ENCODE measurements around the gene PDZD7.

The PDZD7 gene

DNA sequence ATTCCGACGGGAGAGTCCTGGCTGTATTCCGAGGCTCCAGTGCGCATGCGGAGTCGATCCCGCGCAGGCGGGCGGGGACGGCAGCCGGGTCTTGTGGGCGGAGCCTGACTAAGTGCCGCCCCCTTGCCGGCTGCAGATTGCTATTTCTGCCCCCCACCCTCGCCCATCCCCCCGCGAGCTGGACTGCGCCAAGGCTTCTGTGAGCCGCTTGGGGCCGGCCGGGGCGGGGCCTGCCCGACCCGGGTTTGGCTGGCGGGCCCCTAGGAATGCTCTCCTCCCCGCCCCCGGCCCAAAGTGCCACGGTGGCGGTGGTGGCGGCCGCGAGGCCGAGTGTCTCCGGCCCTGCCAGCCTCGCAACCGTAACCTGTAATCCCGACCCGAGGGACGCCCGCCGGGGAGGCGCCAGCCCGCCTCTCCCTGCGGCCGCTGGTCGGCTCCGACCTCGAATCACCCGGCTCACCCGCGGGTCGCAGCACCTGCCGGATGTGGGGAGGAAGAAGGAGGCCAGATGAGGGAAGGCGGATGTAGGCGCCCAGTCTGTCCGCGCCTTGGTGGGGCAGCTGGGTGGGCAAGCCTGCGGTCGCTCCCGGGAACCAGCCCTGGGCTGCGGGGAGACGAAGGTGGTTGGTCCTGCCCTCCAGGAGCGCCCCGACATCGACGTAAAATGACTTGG is 30.2 kb upstream of the PDZD7 start:
- peak; percentile 90 for DNase-seq

DNA sequence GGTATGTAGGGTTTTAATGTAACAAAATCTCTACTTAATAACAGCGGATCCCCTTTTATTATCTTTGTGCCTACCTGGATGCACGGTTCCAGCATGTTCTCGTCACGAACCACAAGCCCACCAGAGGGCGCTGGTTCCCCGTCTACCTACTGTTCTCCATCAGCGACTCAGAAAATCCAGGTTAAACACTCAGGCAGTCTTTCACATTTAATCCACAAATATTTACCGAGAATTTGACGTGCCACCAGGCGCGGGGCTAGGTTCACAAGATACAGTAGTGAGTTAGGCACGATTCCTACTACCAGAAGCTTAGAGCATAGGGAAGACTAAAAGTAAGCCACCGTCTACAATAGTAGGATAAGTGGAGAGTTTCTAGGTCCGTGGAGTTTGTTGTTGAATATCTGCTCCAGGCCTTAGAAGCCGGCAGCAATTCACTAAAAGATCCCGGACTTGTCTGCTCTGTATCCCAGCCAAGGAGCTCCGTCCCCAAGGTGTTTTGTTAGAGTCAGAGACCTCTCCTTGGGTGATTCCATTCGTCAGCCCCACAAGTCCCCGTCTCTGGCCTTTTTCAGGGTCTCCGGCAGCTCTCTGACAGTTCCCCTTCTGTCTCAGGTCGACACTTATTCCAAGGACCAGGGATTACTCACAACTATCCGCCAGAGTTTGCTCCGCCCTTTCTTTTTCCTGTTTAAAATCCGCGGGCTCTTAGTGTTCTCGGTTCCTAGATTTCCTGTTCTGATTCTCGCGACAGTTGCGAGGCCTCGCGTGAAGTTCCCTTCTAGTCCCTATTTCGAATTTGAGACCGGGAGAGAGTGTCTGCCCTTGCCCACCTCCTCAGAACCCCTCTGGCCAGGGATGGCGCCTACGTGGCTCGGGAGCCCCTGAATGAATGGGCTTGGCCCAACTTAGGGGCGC is 29.4 kb upstream of the PDZD7 start:
- peak; percentile 95 for DNase-seq

DNA sequence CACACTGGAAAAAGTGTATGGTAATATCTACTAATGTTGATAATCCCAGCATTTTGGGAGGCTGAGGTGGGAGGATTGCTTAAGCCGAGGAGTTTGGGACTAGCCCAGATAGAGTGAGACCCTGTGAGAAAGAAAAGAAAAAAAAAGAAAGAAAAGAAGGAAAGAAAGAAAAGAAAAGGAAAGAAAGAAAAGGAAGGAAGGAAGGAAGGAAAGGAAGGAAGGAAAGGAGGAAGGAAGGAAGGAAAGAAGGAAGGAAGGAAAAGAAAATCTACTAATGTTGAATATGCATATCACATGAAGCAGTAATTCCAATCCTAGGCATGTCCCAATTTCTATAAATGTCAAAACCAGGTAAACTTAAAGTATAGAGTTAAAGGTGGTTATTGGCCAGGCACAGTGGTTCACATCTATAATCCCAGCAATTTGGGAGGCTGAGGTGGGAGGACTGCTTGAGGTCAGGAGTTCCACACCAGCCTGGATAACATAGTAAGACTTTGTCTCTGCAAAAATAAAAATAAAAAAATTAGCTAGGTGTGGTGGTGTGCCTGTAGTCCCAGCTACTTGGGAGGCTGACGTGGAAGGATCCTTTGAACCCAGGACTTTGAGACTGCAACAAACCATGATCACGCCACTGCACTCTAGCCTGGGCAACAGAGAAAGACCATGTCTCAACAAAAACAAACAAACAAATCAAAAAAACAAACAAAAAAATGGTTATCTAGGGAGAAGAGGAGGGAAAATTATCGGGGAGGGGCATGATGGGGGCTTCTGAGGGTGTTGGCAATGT is 25.6 kb upstream of the PDZD7 start:
- DNase-seq = no peak

GRCh38 chr10:101055411-101055810 is 24.5 kb upstream of the PDZD7 start:
- no peak for DNase-seq

GRCh38 chr10:101054876-101055275 is 23.9 kb upstream of the PDZD7 start:
- DNase-seq = no peak

GRCh38 chr10:101054351-101054750 is 23.4 kb upstream of the PDZD7 start:
- no peak for DNase-seq

- peak; percentile 62 for DNase-seq
Measured at GRCh38 chr10:101053516-101053915, 22.6 kb upstream of the PDZD7 start.

DNA sequence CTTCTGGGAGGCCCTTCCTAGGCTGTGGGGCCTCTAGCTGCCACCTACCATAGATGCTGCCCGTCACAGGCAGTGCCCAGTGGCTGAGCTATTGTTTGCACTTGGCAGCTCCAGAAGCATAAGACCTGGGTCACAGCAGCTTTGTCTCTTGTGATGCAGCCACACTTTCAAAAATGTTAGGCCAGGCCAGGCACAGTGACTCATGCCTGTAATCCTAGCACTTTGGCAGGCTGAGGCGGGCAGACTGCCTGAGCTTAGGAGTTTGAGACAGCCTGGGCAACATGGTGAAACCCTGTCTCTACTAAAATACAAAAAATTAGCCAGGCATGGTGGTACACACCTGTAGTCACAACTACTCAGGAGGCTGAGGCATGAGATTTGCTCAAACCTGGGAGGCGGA is 21.4 kb upstream of the PDZD7 start:
- peak; percentile 73 for DNase-seq

DNA sequence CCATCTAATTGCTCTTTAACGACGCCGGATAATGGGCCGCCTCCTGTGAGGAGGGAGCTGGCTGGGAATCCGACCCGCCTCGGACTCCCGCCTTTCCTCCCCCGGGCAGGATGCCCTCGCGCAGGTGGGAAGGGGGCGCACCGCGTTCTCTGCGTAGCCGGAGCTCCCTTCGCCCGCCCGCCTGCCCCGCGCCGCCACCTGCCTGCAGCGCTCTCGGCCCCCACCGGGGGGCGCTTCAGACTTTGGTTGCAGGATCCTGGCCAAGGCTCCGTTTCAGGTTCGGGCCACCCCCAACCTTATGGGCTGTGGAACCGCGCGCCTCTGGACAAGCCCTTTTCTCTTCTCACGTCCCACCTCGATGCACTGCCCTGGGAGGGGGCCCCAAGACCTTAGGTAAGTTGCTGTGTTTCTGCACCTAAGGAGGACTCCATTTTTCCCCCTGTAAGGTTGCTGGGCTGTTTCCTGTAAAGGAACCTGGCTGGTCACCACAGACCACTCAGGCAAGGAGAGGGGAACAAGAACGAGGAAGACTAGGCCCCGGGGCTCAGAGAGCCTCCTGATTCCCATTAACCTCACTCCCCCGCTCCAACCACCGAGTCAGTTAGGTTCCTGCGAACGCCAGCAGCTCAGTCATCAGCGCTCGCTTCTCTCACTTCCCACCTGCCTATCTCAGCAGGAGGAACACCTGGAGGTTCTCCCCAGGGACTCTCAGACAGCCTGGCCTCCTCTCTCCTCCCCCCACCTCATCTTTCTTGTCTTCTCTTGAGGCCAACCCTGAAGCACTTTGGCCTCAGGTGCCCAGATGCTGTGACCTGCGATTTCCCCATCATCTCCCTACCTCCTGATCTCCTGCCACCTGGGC is 19.5 kb upstream of the PDZD7 start:
- DNase-seq = peak; percentile 19

DNA sequence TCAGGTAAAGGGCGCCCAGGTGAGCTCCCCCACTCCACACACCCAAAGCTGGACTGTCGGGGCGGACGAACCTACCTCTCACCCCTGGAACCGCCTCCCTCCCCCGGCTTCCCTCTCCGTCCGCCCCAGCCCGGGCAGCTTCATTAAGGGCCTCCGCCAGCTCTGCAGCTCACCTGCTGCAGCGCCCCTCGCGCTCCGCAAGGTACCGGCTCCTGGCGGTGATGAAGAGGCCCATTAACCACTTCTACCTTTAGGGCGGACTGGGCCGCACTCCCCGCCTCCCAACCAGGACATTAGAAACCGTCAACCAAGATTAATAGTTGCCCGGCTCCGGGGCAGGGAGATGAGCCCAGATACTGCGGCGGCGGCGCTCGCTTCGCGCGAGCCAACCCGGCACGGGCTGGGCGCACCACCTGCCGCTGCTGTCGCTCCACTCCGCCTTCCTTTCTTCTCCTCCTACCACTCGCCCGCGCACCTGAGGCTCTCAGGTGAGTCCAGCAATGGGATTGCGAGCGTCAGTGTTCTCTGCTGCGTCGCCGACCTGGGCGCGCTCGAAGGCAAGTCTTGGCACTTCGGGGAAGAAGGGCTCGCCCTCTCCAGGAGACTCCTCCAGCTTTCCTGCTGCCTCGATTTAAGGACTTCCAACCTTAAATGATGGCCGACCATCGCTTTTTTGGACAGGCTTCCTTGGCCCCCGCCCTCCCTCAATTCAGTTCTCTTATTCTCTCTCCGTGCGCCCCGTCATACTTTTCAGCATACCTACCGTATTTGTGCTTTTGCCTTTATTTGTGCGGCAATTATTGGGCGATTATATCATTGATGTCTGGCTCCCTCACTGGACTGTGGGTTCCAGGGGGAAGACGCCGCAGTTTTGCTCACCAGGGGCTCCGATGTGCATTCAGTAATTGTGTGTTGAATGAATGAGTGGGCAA is 17.3 kb upstream of the PDZD7 start:
- DNase-seq = no peak

GRCh38 chr10:101047268-101047667 is 16.3 kb upstream of the PDZD7 start:
- no peak for DNase-seq

GRCh38 chr10:101046332-101047238 is 15.7 kb upstream of the PDZD7 start:
- DNase-seq = no peak

- DNase-seq = no peak
Measured at GRCh38 chr10:101044117-101044516, 13.2 kb upstream of the PDZD7 start.

DNA sequence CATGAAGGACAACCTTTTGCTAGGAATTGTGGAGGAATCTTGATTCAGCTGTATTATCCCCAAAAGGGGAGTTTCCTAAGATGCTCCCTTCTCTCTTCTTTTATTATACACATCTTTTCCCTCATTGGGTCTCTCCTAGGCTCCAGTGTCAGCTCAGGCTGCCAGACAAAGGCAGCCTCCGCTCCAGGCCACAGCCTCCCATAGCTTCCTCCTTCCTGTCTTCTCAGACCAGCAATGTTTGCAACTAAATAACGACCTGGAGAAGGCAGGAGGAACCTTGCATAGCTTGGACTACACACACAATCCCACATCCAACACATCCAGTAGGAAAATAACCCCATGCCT is 12.4 kb upstream of the PDZD7 start:
- DNase-seq = no peak

DNA sequence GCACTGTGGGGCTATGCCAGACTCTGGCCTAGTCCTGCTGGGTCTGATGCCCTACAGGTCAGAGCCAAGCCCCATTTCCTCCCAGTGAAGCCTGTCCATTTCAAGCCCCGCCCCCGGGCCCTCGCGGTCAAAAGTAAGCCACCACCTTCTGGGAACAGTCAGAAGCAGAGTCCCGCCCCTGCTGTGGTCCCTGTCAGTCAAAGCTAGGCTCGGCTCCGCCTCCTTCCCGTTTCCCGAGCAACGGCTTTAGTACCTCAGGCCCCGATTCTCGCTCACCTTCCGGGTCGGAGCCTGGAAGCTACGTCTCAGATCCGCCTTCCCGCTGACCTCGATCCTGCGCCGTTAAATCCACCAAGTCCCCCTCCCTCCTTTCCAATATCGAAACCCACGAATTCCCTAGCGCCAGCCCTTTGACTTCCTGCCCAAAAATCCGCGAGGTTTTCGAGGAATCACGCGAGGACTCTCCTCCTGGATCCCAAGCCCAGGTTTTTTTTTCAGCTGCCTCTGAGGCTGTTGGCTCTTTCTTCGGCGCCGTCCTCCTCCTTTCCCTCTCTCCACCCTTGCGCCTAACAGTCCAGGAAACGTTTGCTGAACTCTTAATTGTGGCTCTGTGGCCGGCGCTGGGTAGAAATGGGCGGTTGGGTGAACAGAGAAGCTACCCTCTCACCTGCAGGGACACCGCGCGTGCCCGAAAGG is 11.9 kb upstream of the PDZD7 start:
- DNase-seq = peak; percentile 98

DNA sequence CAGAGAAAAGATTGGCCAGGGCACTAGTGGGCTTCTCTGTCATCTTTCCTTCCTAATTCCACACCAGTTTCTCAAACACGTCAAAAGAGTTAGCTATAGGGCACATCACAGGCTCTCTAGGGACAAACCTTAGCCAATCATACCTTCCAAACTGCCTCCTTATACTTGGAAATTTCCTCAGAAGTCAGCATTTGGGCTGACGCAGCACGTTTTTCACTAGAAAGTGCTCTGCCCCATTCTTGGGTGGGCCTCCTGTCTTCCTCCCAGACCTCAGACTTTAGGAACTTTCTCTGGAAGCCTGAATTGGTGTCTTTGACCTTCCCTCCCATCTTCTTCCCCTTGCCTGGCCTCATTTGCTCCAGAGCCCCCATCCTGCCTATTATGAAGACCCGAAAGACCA is 11.2 kb upstream of the PDZD7 start:
- DNase-seq = no peak

DNA sequence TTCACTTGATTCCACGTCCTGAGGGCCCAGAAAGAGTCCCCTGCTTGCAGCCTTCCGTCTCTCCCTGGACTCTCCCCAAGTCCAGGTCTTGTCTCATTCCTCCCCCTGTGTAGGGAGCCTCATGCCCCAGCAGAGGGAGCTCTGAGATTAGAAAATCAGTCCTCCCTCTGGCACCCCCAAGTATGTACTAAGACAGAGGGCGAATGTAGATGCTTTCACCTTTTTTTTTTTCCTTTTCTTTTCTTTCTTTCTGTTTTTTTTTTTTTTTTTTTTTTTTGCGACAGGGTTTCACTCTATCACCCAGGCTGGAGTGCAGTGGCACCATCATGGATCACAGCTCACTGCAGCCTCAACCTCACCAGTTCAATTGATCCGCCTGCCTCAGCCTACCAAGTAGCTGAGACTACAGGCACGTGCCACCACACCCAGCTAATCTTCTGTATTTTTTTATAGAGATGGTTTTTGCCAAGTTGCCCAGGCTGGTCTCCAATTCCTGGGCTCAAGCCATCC is 10.4 kb upstream of the PDZD7 start:
- peak; percentile 82 for DNase-seq

DNA sequence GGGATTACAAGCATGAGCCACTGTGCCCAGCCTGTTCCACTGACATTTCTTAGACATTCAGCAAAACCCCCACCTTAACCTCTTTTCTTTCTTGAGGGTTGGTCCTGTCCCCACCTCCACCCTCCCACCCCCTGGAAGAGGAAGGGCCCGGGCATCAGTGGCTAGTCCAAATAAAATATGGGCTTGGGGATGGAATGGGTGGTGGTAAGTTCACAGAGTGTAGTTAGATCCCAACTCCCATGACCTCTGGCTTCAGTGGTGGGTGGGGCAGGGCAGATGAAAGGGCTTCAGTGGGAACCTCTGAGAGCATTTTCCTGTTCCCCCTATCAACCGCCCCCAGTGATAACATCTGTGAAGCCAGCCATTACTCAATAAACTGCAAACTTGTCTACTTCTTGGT is 9.9 kb upstream of the PDZD7 start:
- DNase-seq = no peak

GRCh38 chr10:101040061-101040460 is 9.1 kb upstream of the PDZD7 start:
- DNase-seq = no peak

DNA sequence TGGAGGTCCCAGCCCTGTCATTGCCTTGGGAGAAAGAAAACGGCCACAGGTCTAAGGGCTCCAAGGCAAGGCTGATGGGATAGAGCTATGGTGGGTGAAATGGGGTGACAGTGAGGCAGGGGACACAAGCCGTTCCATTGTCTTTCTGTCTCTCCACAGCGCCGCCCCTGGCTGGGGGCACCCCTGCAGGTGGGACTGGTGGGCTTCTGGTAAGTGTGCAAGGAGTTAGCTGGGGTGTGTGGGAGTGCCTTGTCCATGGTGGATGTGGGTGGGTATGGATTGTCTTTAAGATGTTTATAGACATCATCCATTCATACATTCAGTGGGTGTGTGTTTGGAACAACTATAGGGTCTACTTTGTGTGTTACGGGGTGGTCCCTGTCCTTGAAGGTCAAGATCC is 7.6 kb upstream of the PDZD7 start:
- no peak for DNase-seq

Data from HCEC 1CT (cell line).